ENCODE results near the gene SNX14.

DNA sequence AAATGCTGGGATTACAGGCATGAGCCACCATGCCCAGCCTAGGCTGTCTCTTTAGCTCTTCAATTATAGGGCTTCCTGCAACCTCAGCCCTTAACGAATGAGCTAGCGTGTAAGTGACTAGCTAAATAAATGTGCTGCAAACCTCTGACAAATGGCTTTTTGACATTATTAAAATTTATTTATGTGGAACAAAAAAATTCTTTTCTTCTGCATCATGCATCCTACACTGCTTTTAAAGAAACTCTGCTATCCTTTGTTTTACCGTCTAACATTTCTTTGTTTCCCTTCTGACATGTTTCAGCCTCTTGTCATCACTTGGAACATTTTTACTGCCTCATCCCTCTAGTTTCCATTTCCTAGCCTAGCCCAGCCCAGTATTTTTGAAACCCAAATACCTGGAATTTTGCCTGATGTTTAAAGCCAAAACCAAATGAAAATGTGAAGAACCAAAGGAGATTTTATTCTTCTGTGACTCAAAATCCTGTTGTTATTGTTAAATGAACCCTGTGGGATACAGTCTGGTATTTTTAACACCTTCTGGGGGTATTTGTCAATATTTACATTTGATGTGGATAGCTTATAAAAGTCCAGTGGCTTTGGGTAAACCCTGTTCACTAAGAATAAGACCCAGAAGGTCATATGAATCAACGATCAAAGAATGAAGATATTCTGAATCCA is 134.3 kb downstream of the SNX14 start:
- TF ChIP-seq, protein P1, sequence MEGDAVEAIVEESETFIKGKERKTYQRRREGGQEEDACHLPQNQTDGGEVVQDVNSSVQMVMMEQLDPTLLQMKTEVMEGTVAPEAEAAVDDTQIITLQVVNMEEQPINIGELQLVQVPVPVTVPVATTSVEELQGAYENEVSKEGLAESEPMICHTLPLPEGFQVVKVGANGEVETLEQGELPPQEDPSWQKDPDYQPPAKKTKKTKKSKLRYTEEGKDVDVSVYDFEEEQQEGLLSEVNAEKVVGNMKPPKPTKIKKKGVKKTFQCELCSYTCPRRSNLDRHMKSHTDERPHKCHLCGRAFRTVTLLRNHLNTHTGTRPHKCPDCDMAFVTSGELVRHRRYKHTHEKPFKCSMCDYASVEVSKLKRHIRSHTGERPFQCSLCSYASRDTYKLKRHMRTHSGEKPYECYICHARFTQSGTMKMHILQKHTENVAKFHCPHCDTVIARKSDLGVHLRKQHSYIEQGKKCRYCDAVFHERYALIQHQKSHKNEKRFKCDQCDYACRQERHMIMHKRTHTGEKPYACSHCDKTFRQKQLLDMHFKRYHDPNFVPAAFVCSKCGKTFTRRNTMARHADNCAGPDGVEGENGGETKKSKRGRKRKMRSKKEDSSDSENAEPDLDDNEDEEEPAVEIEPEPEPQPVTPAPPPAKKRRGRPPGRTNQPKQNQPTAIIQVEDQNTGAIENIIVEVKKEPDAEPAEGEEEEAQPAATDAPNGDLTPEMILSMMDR (IDR thresholded peaks at IDR 0.05): no peak
- TF ChIP-seq POLR2A (IDR thresholded peaks at IDR 0.05): no peak
